NK-92 (cell line): ENCODE results near the gene ADGRG4.

Source experiments
- DNase-seq: peaks from one replicate; lab custom pipeline; 2025; ENCODE audit not compliant: unreplicated experiment; lab: John Stamatoyannopoulos, UW

Gene ADGRG4

DNA sequence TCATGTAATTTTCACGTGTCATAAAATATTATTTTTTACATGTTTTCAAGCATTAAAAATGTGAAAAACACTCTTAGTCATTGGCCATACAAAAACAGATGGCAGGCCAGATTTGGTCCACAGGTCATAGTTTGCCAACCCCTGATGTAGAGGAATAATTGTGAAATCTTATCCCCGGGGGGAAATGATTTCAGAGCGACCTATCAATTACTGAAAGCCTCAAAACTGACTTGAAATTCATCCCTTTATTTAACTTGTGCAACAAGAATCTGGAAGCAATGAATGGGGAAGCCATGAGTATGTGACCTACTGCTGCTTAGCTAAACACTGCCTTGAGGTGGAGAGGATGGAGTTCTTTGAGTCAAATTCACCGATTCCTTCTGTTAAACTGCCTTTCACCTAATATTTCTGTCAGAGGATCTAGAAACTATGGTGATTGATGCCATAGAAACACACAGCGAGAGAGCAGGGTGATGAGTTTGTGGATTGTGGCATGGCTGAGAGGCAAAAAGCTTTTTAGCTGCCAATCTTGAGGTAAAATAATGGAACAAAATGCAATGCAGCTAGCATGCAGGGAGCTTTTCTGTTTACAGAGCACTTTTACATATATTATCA, 156.6 kb downstream of the ADGRG4 start:
- no peak for DNase-seq

GRCh38 chrX:136464589-136464988, 163.8 kb downstream of the ADGRG4 start:
- no peak for DNase-seq
